Measurements from ENCODE around the gene BCL6. TPM values are rescaled to one million over a fixed set of nuclear protein-coding genes. Genes with fewer than 3 reads are reported as not detected.

BCL6 gene
- 24.1 TPM in 2 replicates for total RNA-seq

DNA sequence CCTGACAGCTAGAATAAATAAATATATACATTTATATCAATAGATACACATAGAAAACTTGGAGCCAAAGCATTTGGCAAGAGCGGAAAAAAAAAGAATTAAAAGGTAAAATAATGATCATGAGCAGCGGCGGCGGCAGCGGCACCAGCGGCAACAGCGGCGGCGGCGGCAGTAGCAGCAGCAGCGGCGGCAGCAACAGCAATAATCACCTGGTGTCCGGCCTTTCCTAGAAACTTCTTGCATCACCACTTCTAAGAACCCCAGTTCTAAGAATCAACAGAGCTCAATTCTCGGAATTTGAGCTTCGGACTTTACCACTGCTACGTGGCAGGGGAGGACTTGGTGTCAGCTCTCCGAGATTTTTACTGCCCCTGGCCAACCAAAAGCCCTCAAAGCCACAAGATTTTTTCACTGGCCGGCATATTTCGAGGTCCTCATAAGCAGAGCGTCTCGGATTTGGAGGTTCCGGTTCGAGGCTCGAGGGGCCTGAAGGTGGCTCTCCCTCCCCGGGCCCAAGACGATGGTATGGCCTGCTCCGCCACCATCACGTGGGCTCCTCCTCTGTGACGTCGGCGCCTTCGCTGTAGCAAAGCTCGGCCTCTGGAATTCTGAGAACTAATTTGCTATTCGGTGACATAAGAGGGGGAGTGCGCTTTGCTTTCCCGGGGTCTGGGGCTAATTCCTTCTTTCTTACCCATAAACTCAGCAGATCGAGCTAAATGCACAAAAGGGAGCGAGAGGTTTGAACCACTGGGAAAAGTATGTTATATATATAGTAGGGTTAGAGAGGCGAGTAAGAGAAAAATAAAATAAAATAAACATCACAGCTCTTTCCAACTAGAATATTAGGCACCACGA is at the start of gene BCL6:
TSS of gene BCL6 (minus strand) at position 268 of the 858 bp plus-strand sequence. CDS start 11,775 bp downstream, outside the sequence.
- intact Hi-C loops (cut with micrococcal nuclease): loop anchor here (1.0 to 5.0 kb wide), 8 partner anchors 58 to 655 kb away; partner anchors contain the start of gene LPP

GRCh38 chr3:187794731-187795130 is 49.5 kb upstream of the BCL6 start:
- intact Hi-C loops (cut with micrococcal nuclease): no loop called here

DNA sequence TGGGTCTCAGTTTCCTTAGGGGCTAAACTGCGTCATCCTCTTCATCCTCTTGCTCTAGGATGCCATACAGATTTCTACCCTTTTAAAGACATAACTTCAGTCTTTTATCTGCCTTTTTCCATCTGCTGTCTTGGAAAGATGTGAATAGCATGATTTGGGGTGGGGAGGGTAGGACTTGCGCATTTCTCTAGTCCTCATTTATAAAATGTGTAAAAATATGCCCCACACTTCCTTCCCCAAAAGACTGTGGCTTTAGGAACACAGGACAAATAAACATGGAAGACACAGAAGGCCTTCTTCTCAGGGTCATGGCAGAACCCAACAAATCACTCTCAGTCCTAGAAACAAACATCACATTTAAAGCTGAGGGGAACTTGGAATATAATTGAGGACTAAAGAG is 48.4 kb upstream of the BCL6 start:
- intact Hi-C loops (cut with micrococcal nuclease): no loop called here

DNA sequence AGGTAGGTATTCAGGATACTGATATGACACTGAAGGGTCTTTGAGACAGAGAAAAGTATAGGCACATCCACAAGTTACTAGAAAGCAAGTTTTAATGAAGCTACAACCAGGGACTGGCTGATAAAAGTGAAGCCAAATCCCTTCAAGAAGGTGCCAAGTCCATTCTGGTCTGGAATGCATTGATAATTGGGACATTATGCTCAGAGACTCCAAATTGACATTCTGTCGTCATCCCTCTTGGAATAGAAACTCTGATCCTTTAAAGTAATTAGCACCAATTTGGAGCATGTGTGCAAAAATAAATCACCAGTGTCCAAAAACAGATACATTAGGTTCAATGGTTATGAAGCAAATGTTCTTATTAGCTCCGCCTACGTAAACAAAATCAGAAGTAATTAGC is 47.3 kb upstream of the BCL6 start:
- intact Hi-C loops (cut with micrococcal nuclease): no loop called here

GRCh38 chr3:187789872-187790271 is 44.6 kb upstream of the BCL6 start:
- intact Hi-C loops (cut with micrococcal nuclease): loop anchor here (1.0 kb wide), 1 partner anchor 8 kb away; no protein-coding TSS in a partner anchor

DNA sequence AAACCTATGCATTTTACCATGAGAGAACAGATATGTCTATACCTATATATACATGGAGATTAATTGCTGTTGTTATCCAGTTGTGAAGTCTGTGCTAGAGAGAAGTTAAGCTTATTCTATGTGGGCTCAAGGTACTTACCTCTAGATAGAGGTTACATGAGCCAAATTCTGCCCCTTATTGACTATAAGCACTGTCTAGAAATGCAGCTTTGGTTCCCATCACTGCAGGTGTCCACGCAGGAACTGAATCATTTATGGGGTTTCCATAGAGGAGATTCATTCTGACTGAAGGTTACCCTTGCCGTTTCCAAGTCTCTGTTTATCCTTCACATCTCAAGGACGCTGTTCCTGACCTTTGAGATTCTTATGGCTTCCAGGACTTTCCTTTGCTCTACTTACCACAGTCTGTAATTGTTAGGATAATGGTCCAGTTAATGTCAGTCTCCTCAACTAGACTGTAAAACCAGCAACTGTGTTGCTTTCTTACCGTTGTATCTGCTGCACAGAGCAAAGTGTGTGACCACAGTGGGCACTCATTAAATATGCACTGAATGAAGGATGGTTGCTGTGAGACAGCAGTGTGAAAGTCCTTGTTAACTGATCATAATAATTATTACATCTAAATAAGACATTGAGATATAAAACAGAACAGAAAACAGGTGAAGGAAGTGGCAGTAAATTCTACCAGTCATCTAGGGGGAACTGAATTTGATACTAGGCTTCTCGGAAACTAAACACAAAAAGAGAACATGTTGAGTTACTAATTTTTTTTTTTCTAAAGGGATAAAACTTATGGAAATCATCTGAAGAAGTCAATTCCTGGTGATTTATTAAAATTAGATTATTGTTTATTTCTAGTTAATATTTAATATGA is 44.0 kb upstream of the BCL6 start:
- intact Hi-C loops (cut with micrococcal nuclease): no loop called here

DNA sequence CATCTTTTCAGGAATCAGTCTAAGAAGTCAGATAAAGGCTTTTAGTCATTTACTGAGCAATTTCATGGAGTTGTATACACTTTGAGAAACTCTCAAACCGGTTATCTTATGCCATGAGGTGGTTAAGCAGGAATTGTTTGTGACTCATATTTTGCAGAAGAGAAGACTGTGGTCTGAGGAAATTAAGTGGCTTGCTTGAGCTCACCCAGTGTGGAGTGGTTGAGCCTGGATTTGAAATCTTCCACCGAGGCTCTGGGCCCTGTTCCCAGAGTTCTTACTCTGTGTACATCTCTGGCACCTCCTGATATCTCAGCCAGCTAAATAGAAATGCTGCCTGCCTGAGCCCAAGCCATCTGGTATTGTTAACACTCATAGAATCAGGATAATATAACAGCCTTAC is 37.8 kb upstream of the BCL6 start:
- intact Hi-C loops (cut with micrococcal nuclease): no loop called here

DNA sequence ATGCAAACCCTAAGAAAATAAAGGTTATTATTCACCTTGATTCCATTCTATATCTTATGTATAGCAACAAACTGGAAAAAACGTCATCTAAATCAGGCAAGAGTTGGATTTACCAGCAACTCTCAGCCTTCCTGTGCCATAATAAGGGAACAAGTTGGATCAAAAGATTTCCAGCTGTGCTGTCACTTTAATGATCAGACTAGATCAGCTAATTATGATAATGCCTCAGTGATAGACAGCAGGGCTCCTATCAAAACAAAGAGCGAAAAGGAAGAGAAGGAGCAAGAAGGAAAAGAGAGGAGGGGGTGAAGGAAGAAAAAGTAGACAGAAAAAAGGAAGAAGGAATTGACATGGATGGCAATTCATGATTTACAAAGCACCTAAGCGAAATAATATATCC is 36.7 kb upstream of the BCL6 start:
- intact Hi-C loops (cut with micrococcal nuclease): no loop called here

GRCh38 chr3:187781001-187781400 is 35.7 kb upstream of the BCL6 start:
- intact Hi-C loops (cut with micrococcal nuclease): no loop called here

DNA sequence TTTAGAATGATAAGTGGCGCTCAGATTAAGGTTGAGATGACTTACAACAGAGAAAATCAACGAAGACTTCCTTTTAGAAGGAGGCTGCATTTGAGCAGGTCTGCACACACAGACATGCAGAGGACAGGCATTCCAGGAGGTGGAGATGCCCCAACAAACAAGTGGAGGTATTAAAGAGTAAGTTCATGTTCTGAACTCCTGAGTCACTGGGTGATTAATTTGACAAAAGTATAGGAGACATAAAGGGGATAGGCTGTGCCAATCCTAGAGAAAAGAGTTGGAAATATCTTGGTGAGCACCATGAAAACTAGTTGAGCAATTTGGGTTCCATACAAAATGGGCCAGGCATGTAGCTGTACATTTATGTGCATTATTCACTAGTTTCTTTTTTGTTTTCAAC is 33.5 kb upstream of the BCL6 start:
- intact Hi-C loops (cut with micrococcal nuclease): no loop called here

GRCh38 chr3:187777331-187777941 is 32.2 kb upstream of the BCL6 start:
- intact Hi-C loops (cut with micrococcal nuclease): loop anchor here (1.0 kb wide), 5 partner anchors 22 to 377 kb away; partner anchors contain the start of gene LPP

GRCh38 chr3:187775549-187775948 is 30.3 kb upstream of the BCL6 start:
- intact Hi-C loops (cut with micrococcal nuclease): no loop called here

- intact Hi-C loops (cut with micrococcal nuclease): no loop called here
These were observed 29.0 kb upstream of the BCL6 start for GRCh38 chr3:187774185-187774789.

- intact Hi-C loops (cut with micrococcal nuclease): no loop called here
These were observed 28.2 kb upstream of the BCL6 start for GRCh38 chr3:187773233-187774184.

GRCh38 chr3:187770224-187770623 is 25.0 kb upstream of the BCL6 start:
- intact Hi-C loops (cut with micrococcal nuclease): loop anchor here (1.0 kb wide), 1 partner anchor 1018 kb away; no protein-coding TSS in a partner anchor

- intact Hi-C loops (cut with micrococcal nuclease): loop anchor here (1.0 kb wide), 1 partner anchor 1019 kb away; no protein-coding TSS in a partner anchor
These were observed 24.5 kb upstream of the BCL6 start for GRCh38 chr3:187769771-187770170.

- intact Hi-C loops (cut with micrococcal nuclease): no loop called here
These were observed 22.2 kb upstream of the BCL6 start for GRCh38 chr3:187767266-187768012.

DNA sequence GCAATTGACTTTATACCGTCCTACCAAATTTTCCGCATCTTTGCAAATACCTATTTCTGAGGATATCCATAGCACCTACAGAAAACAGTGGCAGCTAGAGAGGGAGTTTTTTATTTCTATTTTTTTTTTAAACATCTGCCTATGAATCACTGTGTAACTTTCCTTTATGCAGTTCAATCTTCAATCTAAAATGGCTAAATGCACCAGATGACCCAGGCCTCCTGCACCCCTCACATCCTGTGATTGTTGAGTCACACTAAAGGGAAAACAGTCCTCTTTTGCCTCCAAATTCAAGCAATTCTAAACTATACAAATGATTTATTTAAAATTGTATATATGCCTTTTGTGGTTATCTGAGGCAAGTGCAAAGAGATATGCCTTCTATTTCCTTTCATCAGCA is 20.1 kb upstream of the BCL6 start:
- intact Hi-C loops (cut with micrococcal nuclease): no loop called here

Data from T-helper 1 cell treated with Interleukin-12 subunit alpha and Interleukin-12 subunit beta and Interleukin-4 antibody, amounts not matched to agents 30 ng/mL and 1 ng/mL, for 36 hours (primary cell).